Measurements from ENCODE around the gene C17orf50. TPM values are rescaled to one million over a fixed set of nuclear protein-coding genes. Genes with fewer than 3 reads are reported as not detected.

The C17orf50 gene
- polyA plus RNA-seq (2013, experiment 1 of 4), result not detected
- not detected for polyA plus RNA-seq (2013, experiment 2 of 4)
- polyA plus RNA-seq (2013, experiment 3 of 4), result 0.27 TPM
- polyA plus RNA-seq (2013, experiment 4 of 4), result not detected

GRCh38 chr17:35760587-35760986 lies at the start of gene C17orf50:
TSS of gene C17orf50 (plus strand) at chr17:35760887. CDS start at chr17:35760942, 55 bp downstream.
- H3K9me3 ChIP-seq (ENCODE audit: control insufficient read depth, low read length), result no peaks in the 10 kb centered on the region
- no peak within 1 kb of the TSS for H3K27ac ChIP-seq (ENCODE audit: insufficient read depth, low read depth, low read length, poor library complexity, severe bottlenecking)
- 80 to 93% methylated on average over 1 of the region's 1 CpG for WGBS, 2 experiments
- peaks cover 7% of the 10 kb centered on the region for H3K4me1 ChIP-seq (ENCODE audit: control insufficient read depth, insufficient read depth, low read length)
- H3K4me3 ChIP-seq (ENCODE audit: insufficient read depth, low read depth, low read length), result no peak within 1 kb of the TSS
- no peaks in the 10 kb centered on the region for H3K27me3 ChIP-seq (ENCODE audit: control insufficient read depth, insufficient read depth, low read length, poor library complexity, severe bottlenecking)
- no peaks in the 10 kb centered on the region for H3K36me3 ChIP-seq (ENCODE audit: control insufficient read depth, insufficient read depth, low read length)

- no peak overlapping the region for H3K4me3 ChIP-seq (ENCODE audit: insufficient read depth, low read depth, low read length)
- H3K27me3 ChIP-seq (ENCODE audit: control insufficient read depth, insufficient read depth, low read length, poor library complexity, severe bottlenecking), result no peaks in the 10 kb centered on the region
- peaks cover 7% of the 10 kb centered on the region for H3K36me3 ChIP-seq (ENCODE audit: control insufficient read depth, insufficient read depth, low read length)
- 27 to 50% methylated on average over 1 to 2 of the region's 2 CpGs for WGBS, 2 experiments
- peaks cover 23% of the 10 kb centered on the region for H3K4me1 ChIP-seq (ENCODE audit: control insufficient read depth, insufficient read depth, low read length)
- H3K9me3 ChIP-seq (ENCODE audit: control insufficient read depth, low read length), result no peaks in the 10 kb centered on the region
- H3K27ac ChIP-seq (ENCODE audit: insufficient read depth, low read depth, low read length, poor library complexity, severe bottlenecking), result peak overlapping the region; percentile 57
These were observed 49.7 kb upstream of the C17orf50 start for GRCh38 chr17:35710950-35711349.

- H3K36me3 ChIP-seq (ENCODE audit: control insufficient read depth, insufficient read depth, low read length), result peaks cover 16% of the 10 kb centered on the region
- H3K4me1 ChIP-seq (ENCODE audit: control insufficient read depth, insufficient read depth, low read length), result peaks cover 27% of the 10 kb centered on the region
- H3K9me3 ChIP-seq (ENCODE audit: control insufficient read depth, low read length), result no peaks in the 10 kb centered on the region
- H3K4me3 ChIP-seq (ENCODE audit: insufficient read depth, low read depth, low read length), result no peak overlapping the region
- 79 to 81% methylated on average over 7 of the region's 7 CpGs for WGBS, 2 experiments
- H3K27ac ChIP-seq (ENCODE audit: insufficient read depth, low read depth, low read length, poor library complexity, severe bottlenecking), result no peak overlapping the region
- no peaks in the 10 kb centered on the region for H3K27me3 ChIP-seq (ENCODE audit: control insufficient read depth, insufficient read depth, low read length, poor library complexity, severe bottlenecking)
These were observed 47.5 kb upstream of the C17orf50 start for GRCh38 chr17:35713069-35713728.

DNA sequence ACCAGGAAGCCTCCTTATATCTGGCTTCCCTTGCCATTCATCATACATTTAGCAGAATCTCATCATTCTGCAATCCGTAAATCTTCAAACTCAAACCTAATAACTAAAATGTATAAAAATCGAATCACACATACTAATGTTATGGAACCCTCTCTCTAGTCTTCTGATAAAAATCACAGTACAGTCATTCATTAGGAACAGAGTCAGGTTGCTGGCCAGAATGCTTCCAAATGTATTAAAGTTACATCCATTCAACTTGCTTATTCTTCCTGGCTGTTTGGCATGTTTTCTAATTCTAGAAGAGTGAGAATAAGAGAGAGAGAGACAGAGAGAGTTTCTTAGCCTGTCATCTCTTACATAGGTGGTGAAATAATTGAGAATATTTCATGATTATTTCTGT lies 45.7 kb upstream of the C17orf50 start:
- Histone ChIP-seq H3K27me3 (ENCODE audit: control insufficient read depth, insufficient read depth, low read length, poor library complexity, severe bottlenecking) (no peaks in the 10 kb centered on the region), H3K9me3 (ENCODE audit: control insufficient read depth, low read length) (no peaks in the 10 kb centered on the region), H3K4me3 (ENCODE audit: insufficient read depth, low read depth, low read length) (no peak overlapping the region), H3K4me1 (ENCODE audit: control insufficient read depth, insufficient read depth, low read length) (peaks cover 27% of the 10 kb centered on the region), H3K36me3 (ENCODE audit: control insufficient read depth, insufficient read depth, low read length) (peaks cover 16% of the 10 kb centered on the region), H3K27ac (ENCODE audit: insufficient read depth, low read depth, low read length, poor library complexity, severe bottlenecking) (no peak overlapping the region)
- 89 to 93% methylated on average over 2 of the region's 2 CpGs for WGBS, 2 experiments

DNA sequence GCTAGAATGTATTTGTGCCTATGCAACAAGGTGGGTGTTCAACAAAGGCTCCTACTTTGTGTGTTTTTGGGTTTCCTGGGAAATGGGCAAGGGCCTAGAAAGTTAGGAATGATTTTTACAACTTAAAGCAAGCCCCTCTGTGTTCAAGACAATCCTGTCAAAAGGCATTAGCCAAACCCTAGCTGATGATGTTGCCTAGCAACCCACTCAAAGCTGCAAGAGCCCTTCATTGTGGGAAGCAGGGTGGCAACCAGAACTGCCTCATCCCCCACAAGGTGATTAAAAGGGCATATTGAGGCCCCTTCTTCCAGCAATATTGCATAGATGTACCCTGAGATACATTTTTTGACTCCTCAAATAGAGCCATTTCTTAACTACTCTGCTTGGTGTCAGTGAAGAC lies 45.3 kb upstream of the C17orf50 start:
- Histone ChIP-seq H3K27ac (ENCODE audit: insufficient read depth, low read depth, low read length, poor library complexity, severe bottlenecking) (no peak overlapping the region), H3K4me3 (ENCODE audit: insufficient read depth, low read depth, low read length) (no peak overlapping the region), H3K27me3 (ENCODE audit: control insufficient read depth, insufficient read depth, low read length, poor library complexity, severe bottlenecking) (no peaks in the 10 kb centered on the region), H3K9me3 (ENCODE audit: control insufficient read depth, low read length) (no peaks in the 10 kb centered on the region), H3K36me3 (ENCODE audit: control insufficient read depth, insufficient read depth, low read length) (peaks cover 15% of the 10 kb centered on the region), H3K4me1 (ENCODE audit: control insufficient read depth, insufficient read depth, low read length) (peaks cover 27% of the 10 kb centered on the region)

GRCh38 chr17:35716173-35716572 lies 44.5 kb upstream of the C17orf50 start:
- Histone ChIP-seq H3K4me1 (ENCODE audit: control insufficient read depth, insufficient read depth, low read length) (peaks cover 27% of the 10 kb centered on the region), H3K27ac (ENCODE audit: insufficient read depth, low read depth, low read length, poor library complexity, severe bottlenecking) (no peak overlapping the region), H3K36me3 (ENCODE audit: control insufficient read depth, insufficient read depth, low read length) (peaks cover 12% of the 10 kb centered on the region), H3K4me3 (ENCODE audit: insufficient read depth, low read depth, low read length) (no peak overlapping the region), H3K9me3 (ENCODE audit: control insufficient read depth, low read length) (no peaks in the 10 kb centered on the region), H3K27me3 (ENCODE audit: control insufficient read depth, insufficient read depth, low read length, poor library complexity, severe bottlenecking) (no peaks in the 10 kb centered on the region)
- 91% methylated on average over 3 of the region's 3 CpGs for WGBS, 2 experiments

DNA sequence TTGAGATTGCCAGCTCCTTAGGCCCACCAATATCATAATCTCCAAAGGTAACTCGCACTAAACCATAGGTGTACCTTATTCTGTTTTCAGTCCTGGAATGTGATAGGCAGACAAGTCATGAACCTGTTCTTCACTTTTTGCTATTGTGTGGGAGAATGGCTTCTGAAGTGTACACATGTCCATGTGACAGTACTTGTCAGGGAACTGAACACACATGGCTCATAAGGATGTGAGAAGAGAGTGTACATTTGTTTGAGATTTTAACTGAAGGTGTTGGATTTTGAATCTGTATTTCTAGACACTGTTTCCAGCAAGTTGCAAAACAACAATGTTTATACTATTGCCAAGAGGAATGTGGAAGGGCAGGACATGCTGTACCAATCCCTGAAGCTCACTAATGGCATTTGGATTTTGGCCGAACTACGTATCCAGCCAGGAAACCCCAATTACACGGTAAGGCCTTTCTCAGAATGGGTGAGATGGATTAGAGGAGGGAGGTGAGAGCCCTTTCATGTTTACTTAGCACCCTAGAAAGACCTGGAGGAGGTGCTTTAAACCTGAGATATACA lies 43.7 kb upstream of the C17orf50 start:
- H3K27ac ChIP-seq (ENCODE audit: insufficient read depth, low read depth, low read length, poor library complexity, severe bottlenecking), result no peak overlapping the region
- H3K4me1 ChIP-seq (ENCODE audit: control insufficient read depth, insufficient read depth, low read length), result peaks cover 27% of the 10 kb centered on the region
- WGBS, 2 experiments, result 93 to 94% methylated on average over 4 of the region's 4 CpGs
- no peaks in the 10 kb centered on the region for H3K9me3 ChIP-seq (ENCODE audit: control insufficient read depth, low read length)
- H3K27me3 ChIP-seq (ENCODE audit: control insufficient read depth, insufficient read depth, low read length, poor library complexity, severe bottlenecking), result no peaks in the 10 kb centered on the region
- H3K36me3 ChIP-seq (ENCODE audit: control insufficient read depth, insufficient read depth, low read length), result peaks cover 9% of the 10 kb centered on the region
- H3K4me3 ChIP-seq (ENCODE audit: insufficient read depth, low read depth, low read length), result no peak overlapping the region

DNA sequence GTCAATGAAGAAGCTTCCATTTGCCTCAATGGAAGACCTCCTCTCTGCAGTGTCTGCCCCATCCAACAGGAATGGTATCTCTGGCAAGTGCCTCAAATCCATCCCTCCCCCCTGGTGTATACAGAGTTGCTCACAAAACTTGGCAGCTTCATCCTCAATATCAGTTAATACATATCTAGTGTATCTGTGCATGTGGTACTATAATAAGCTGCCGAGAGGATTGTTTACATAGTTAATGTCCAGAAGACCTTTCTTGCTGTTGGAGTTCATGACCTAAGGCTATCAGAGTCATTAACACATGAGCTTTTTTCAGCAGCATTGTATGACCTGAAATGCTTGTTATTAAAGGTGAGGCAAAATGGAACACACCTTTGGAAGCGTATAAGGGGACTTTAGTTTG lies 43.2 kb upstream of the C17orf50 start:
- no peaks in the 10 kb centered on the region for H3K9me3 ChIP-seq (ENCODE audit: control insufficient read depth, low read length)
- no peaks in the 10 kb centered on the region for H3K27me3 ChIP-seq (ENCODE audit: control insufficient read depth, insufficient read depth, low read length, poor library complexity, severe bottlenecking)
- H3K36me3 ChIP-seq (ENCODE audit: control insufficient read depth, insufficient read depth, low read length), result peaks cover 9% of the 10 kb centered on the region
- H3K4me3 ChIP-seq (ENCODE audit: insufficient read depth, low read depth, low read length), result no peak overlapping the region
- H3K27ac ChIP-seq (ENCODE audit: insufficient read depth, low read depth, low read length, poor library complexity, severe bottlenecking), result no peak overlapping the region
- 90 to 95% methylated on average over 2 of the region's 2 CpGs for WGBS, 2 experiments
- H3K4me1 ChIP-seq (ENCODE audit: control insufficient read depth, insufficient read depth, low read length), result peaks cover 26% of the 10 kb centered on the region

- Histone ChIP-seq H3K4me1 (ENCODE audit: control insufficient read depth, insufficient read depth, low read length) (peaks cover 30% of the 10 kb centered on the region), H3K4me3 (ENCODE audit: insufficient read depth, low read depth, low read length) (no peak overlapping the region), H3K27me3 (ENCODE audit: control insufficient read depth, insufficient read depth, low read length, poor library complexity, severe bottlenecking) (no peaks in the 10 kb centered on the region), H3K36me3 (ENCODE audit: control insufficient read depth, insufficient read depth, low read length) (peaks cover 14% of the 10 kb centered on the region), H3K9me3 (ENCODE audit: control insufficient read depth, low read length) (no peaks in the 10 kb centered on the region), H3K27ac (ENCODE audit: insufficient read depth, low read depth, low read length, poor library complexity, severe bottlenecking) (no peak overlapping the region)
- 94 to 98% methylated on average over 2 of the region's 2 CpGs for WGBS, 2 experiments
These were observed 37.0 kb upstream of the C17orf50 start for GRCh38 chr17:35723735-35724134.

DNA sequence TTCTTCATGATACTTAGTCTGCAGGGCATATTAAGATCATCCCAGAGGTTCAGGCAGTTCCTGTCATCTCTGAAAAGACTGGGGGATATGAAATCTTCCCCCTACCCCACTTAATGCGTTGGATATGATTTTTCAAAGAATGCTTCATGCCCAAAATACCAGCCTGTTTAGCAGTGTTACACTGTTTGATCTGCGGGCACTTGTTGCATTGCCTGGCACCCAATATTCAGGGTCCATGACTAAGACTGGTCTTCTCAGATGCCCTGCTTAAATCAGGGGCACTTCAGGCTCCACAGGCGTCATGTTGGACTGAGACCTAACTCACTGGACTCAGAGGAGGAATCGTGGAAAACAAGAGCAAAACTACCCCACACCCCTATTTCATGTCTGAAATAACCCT lies 35.6 kb upstream of the C17orf50 start:
- Histone ChIP-seq H3K27me3 (ENCODE audit: control insufficient read depth, insufficient read depth, low read length, poor library complexity, severe bottlenecking) (no peaks in the 10 kb centered on the region), H3K4me1 (ENCODE audit: control insufficient read depth, insufficient read depth, low read length) (peaks cover 37% of the 10 kb centered on the region), H3K36me3 (ENCODE audit: control insufficient read depth, insufficient read depth, low read length) (peaks cover 14% of the 10 kb centered on the region), H3K27ac (ENCODE audit: insufficient read depth, low read depth, low read length, poor library complexity, severe bottlenecking) (no peak overlapping the region), H3K9me3 (ENCODE audit: control insufficient read depth, low read length) (no peaks in the 10 kb centered on the region), H3K4me3 (ENCODE audit: insufficient read depth, low read depth, low read length) (no peak overlapping the region)
- 89 to 92% methylated on average over 4 of the region's 4 CpGs for WGBS, 2 experiments
